Fibroblast of villous mesenchyme (primary cell): ENCODE measurements around the gene NCAPD2. TPM values are rescaled to one million over a fixed set of nuclear protein-coding genes. Genes with fewer than 3 reads are reported as not detected.
A peak's percentile ranks its signal among the peaks of the same experiment; 100 is the strongest.

Source experiments
- DNase-seq: peaks from one replicate; pipeline ENCODE4 v3.0.0-alpha.2; 2010; ENCODE audit warnings: low read depth
- H3K4me3 ChIP-seq: 2 replicates; pipeline ENCODE4 v1.5.1; 2011; ENCODE audit warnings: low read depth, mild to moderate bottlenecking, low read length
- CTCF ChIP-seq: IDR thresholded peaks from 2 replicates; pipeline ENCODE4 v1.5.1; 2012; ENCODE audit warnings: low read depth, mild to moderate bottlenecking, low read length; ENCODE audit not compliant: insufficient read depth
- total RNA-seq: library from RNA; depleted of rRNA; stranded (reverse); fragments of >200 nt; gene quantifications from 2 replicates; pipeline ENCODE4 v1.2.3, GENCODE V29; 2012

The NCAPD2 gene
- 40.6 and 52.7 TPM in 2 replicates for total RNA-seq

- peak; percentile 96 for DNase-seq
- TF ChIP-seq CTCF = peak; percentile 25
These were observed at the start of gene NCAPD2 for GRCh38 chr12:6493497-6494257. Gene NCAPD2, plus strand, starts transcription at chr12:6494102. Its CDS starts 997 bp downstream, at chr12:6495099.

GRCh38 chr12:6444704-6445688 lies 48.9 kb upstream of the NCAPD2 start, which contains the start of gene CD27:
Gene CD27, plus strand, starts transcription at chr12:6444955. Its CDS starts 141 bp downstream, at chr12:6445096.
- H3K4me3 ChIP-seq = no peak within 1 kb of the TSS
- no peak for DNase-seq
- no peak for TF ChIP-seq CTCF

More at GRCh38 chr12:6493497-6494257, at the start of gene NCAPD2:
- peak within 1 kb of the TSS; percentile 97 for H3K4me3 ChIP-seq

- DNase-seq = peak; percentile 59
- TF ChIP-seq CTCF = no peak
- H3K4me3 ChIP-seq = peak overlapping the region; percentile 81
These were observed 43.6 kb upstream of the NCAPD2 start for GRCh38 chr12:6450091-6450868.

GRCh38 chr12:6450869-6451347 lies 43.0 kb upstream of the NCAPD2 start:
- TF ChIP-seq CTCF = no peak
- no peak for DNase-seq
- peak overlapping the region; percentile 81 for H3K4me3 ChIP-seq

- no peak for TF ChIP-seq CTCF
- DNase-seq = peak; percentile 86
- H3K4me3 ChIP-seq = peak within 1 kb of the TSS; percentile 81
These were observed 42.3 kb upstream of the NCAPD2 start, which contains the start of gene TAPBPL for GRCh38 chr12:6451348-6452244. Gene TAPBPL, plus strand, starts transcription at chr12:6452042. Its CDS starts 207 bp downstream, at chr12:6452249.
